MCF 10A (cell line): Measurements from ENCODE around the gene SRSF6. TPM values are rescaled to one million over a fixed set of nuclear protein-coding genes. Genes with fewer than 3 reads are reported as not detected.
"Not testable (repeated sequence)": the region's sequence is repeated elsewhere in the genome, so short reads cannot be mapped to it uniquely, and the experiment has no call there.

Experiments
- BruUV-seq: library from RNA; stranded (reverse); fragments of 400-500 nt; replicated peaks from 2 replicates; lab custom pipeline; 2021; lab: Mats Ljungman, UMichigan
- CTCF ChIA-PET: fragments of 300-600 bp; sonication (Branson Sonifier 250); formaldehyde crosslinking; extraction: SDS; loops from one replicate; lab custom pipeline; 2021; ENCODE audit warnings: antibody characterized with exemption, inconsistent platforms; lab: Yijun Ruan, JAX
- POLR2A ChIA-PET: fragments of 300-600, 350-650 bp; sonication (Branson Sonifier 250); formaldehyde crosslinking; extraction: SDS; loops from one replicate; lab custom pipeline; 2020; ENCODE audit warnings: antibody characterized with exemption, inconsistent platforms; lab: Yijun Ruan, JAX
- DNase-seq: peaks from one replicate; pipeline ENCODE4 v3.0.0-alpha.2; 2018; ENCODE audit not compliant: unreplicated experiment
- H3K27ac Mint-ChIP-seq: one replicate; pipeline ENCODE4 v1.8.0; 2022; ENCODE audit warnings: mild to moderate bottlenecking, low read depth, mixed read lengths; ENCODE audit not compliant: unreplicated experiment
- H3K27me3 Mint-ChIP-seq: one replicate; pipeline ENCODE4 v1.8.0; 2022; ENCODE audit warnings: mixed read lengths; ENCODE audit not compliant: insufficient read depth, unreplicated experiment
- H3K36me3 Mint-ChIP-seq: one replicate; pipeline ENCODE4 v1.8.0; 2022; ENCODE audit warnings: mild to moderate bottlenecking, moderate library complexity, mixed read lengths; ENCODE audit not compliant: insufficient read depth, unreplicated experiment
- H3K4me1 Mint-ChIP-seq: one replicate; pipeline ENCODE4 v1.8.0; 2022; ENCODE audit warnings: mixed read lengths; ENCODE audit not compliant: insufficient read depth, unreplicated experiment
- H3K4me3 Mint-ChIP-seq: one replicate; pipeline ENCODE4 v1.8.0; 2022; ENCODE audit warnings: mild to moderate bottlenecking, moderate library complexity, mixed read lengths; ENCODE audit not compliant: unreplicated experiment
- H3K9me3 Mint-ChIP-seq: one replicate; pipeline ENCODE4 v1.8.0; 2022; ENCODE audit warnings: mixed read lengths; ENCODE audit not compliant: unreplicated experiment
- CTCF ChIP-seq: fragments of 200-600 bp; IDR thresholded peaks from one replicate; pipeline ENCODE4 v1.8.0; 2022; ENCODE audit warnings: antibody characterized with exemption, mild to moderate bottlenecking; ENCODE audit not compliant: unreplicated experiment
- intact Hi-C: fragments of 100-400 bp; cut with micrococcal nuclease; formaldehyde crosslinking; loops from 2 replicates; pipeline ENCODE4 v1.14.1; 2022
- total RNA-seq: library from RNA; stranded (reverse); gene quantifications from 2 replicates; pipeline ENCODE4 v1.2.3, GENCODE V29; 2022

The SRSF6 gene
- total RNA-seq, 1 experiment from 2014 or later, result 193 TPM

GRCh38 chr20:43495388-43495787, 37.7 kb downstream of the SRSF6 start:
- POLR2A ChIA-PET, result no interaction called here
- BruUV-seq, result no TSS peak
- Mint-ChIP-seq H3K4me1 (no peaks in the 10 kb centered on the region), H3K4me3 (no peak overlapping the region), H3K9me3 (no peaks in the 10 kb centered on the region), H3K27ac (no peak overlapping the region), H3K36me3 (no peaks in the 10 kb centered on the region), H3K27me3 (no peaks in the 10 kb centered on the region)
- no peak for DNase-seq
- no peak for TF ChIP-seq CTCF
- intact Hi-C loops, result no loop called here
- CTCF ChIA-PET, result interaction anchor here (1.0 to 1.4 kb wide), 3 partner anchors 29 to 46 kb away, joined by 3 to 4 read pairs (median 4); no protein-coding TSS in a partner anchor

GRCh38 chr20:43502021-43502420, 44.3 kb downstream of the SRSF6 start:
- DNase-seq, intact Hi-C loops, H3K4me1 Mint-ChIP-seq, H3K27ac Mint-ChIP-seq, H3K27me3 Mint-ChIP-seq, H3K9me3 Mint-ChIP-seq, H3K4me3 Mint-ChIP-seq, BruUV-seq, H3K36me3 Mint-ChIP-seq: not testable (repeated sequence)
- ChIA-PET POLR2A (interaction anchor here (2.8 kb wide), 1 partner anchor 45 kb away, joined by 10 read pairs; the partner anchor contains the start of gene SRSF6), CTCF (interaction anchor here (0.6 to 1.2 kb wide), 3 partner anchors 38 to 157 kb away, joined by 3 read pairs; no protein-coding TSS in a partner anchor)

GRCh38 chr20:43506238-43506637, 48.5 kb downstream of the SRSF6 start:
- intact Hi-C loops, result no loop called here
- Mint-ChIP-seq H3K27me3 (no peaks in the 10 kb centered on the region), H3K4me3 (no peak overlapping the region), H3K4me1 (no peaks in the 10 kb centered on the region), H3K9me3 (no peaks in the 10 kb centered on the region), H3K36me3 (no peaks in the 10 kb centered on the region), H3K27ac (no peak overlapping the region)
- no peak for TF ChIP-seq CTCF
- CTCF ChIA-PET, result interaction anchor here (0.7 to 1.1 kb wide), 3 partner anchors 29 to 574 kb away, joined by 3 read pairs; no protein-coding TSS in a partner anchor
- DNase-seq, result no peak
- POLR2A ChIA-PET, result interaction anchor here (1.1 kb wide), 1 partner anchor 22 kb away, joined by 3 read pairs; no protein-coding TSS in a partner anchor
- no TSS peak for BruUV-seq

- intact Hi-C loops, result no loop called here
- no peak within 1 kb of the TSS for H3K27ac Mint-ChIP-seq
- CTCF ChIA-PET, result interaction anchor here (1.0 kb wide), 1 partner anchor 24 kb away, joined by 3 read pairs; no protein-coding TSS in a partner anchor
Observed at GRCh38 chr20:43507150-43508080, 49.7 kb downstream of the SRSF6 start, which contains the start of gene L3MBTL1. L3MBTL1 (plus strand) TSS chr20:43507697; CDS start chr20:43513504, 5,807 bp downstream.

More at GRCh38 chr20:43507150-43508080, 49.7 kb downstream of the SRSF6 start, which contains the start of gene L3MBTL1:
- no peaks in the 10 kb centered on the region for H3K27me3 Mint-ChIP-seq
- POLR2A ChIA-PET, result interaction anchor here (0.9 kb wide), 1 partner anchor 15 kb away, joined by 3 read pairs; no protein-coding TSS in a partner anchor
- no peaks in the 10 kb centered on the region for H3K4me1 Mint-ChIP-seq
- H3K4me3 Mint-ChIP-seq, result peak within 1 kb of the TSS; percentile 76
- TF ChIP-seq CTCF, result no peak
- H3K36me3 Mint-ChIP-seq, result no peaks in the 10 kb centered on the region
- no peaks in the 10 kb centered on the region for H3K9me3 Mint-ChIP-seq
- DNase-seq, result peak; percentile 47
- no TSS peak for BruUV-seq
